Measurements from ENCODE around the gene HOXD8. TPM values are rescaled to one million over a fixed set of nuclear protein-coding genes. Genes with fewer than 3 reads are reported as not detected.

The HOXD8 gene
- total and polyA plus RNA-seq, 9 of the 15 experiments (the other 6 are each of a cell fraction or from before 2014, with no cell fraction given): 0.04 to 0.15 TPM; not detected in 7

DNA sequence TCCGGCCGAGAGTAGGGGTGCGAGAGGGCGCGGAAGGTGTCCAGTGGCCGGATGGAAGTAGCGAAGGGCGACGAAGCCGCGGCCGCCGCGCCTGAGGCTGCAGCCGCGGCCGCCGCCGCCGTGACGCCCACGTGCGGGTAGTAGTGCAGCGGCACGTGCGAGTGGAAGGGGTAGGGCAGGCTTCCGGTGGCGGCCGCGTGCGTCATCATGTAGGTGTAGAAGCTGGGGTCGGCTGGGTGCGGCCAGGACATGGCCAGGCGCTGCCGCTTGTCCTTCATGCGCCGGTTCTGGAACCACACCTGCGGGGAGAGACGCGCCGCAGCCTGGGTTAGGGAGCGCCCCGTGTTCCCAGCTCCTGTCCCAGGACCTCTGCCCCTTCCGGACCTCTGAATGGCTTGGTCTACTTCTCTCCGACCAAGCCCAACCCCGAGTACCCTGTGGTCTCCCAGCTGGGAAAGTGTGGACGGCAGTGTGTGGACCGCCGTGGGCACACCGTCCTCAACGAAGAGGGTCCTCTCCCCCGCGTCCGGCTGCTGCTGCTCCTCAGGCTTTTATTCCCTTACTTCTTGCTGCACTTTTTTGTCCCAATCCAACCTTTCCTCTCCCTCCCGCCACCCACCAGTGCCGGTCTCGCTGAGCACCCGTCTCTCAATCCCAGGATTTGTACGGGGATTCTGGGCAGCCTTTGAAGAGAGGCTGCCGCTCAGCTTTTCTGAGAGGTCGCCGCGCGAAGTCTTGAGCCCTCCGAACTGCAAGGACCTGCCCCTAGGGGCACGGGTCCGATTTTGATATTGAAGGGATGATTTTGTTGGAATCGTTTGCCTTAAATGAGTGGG lies 48.7 kb upstream of the HOXD8 start:
- peak overlapping the region; percentile 37 for H3K4me2 ChIP-seq (ENCODE audit: insufficient read depth, low read length)
- H3K79me2 ChIP-seq (ENCODE audit: control insufficient read depth, insufficient read depth, low read length): no peaks in the 10 kb centered on the region
- H3K27me3 ChIP-seq (ENCODE audit: control insufficient read depth in 2 of 2, insufficient read depth in 2 of 2, low read length in 2 of 2): peaks cover 49 to 70% of the 10 kb centered on the region in 2 experiments
- no peak overlapping the region for H3K27ac ChIP-seq (ENCODE audit: extremely low read depth, low read depth, low read length)
- peaks cover 10% of the 10 kb centered on the region for H3K9me3 ChIP-seq (replicated peaks; ENCODE audit: control insufficient read depth, insufficient read depth, low read depth, low read length)
- H3K9ac ChIP-seq (ENCODE audit: insufficient read depth in 1 of 2, low read depth in 2 of 2, low read length in 2 of 2): peak overlapping the region in 1 of 2 experiments; percentile 87; a peak in 2 of 4 replicates
- intact Hi-C loops (cut with micrococcal nuclease): no loop called here
- ATAC-seq (peak; percentile 5; the same call in 2 of the 3 replicates), FAIRE-seq (no peak), DNase-seq (ENCODE audit: extremely low read depth in 1 of 4, low spot score in 3 of 4) (no peak)
- CTCF ChIA-PET (ENCODE audit: low intra/inter-chr PET ratio): interaction anchor here (0.6 to 3.8 kb wide), 7 partner anchors 9 to 1331 kb away, joined by 3 to 36 read pairs (median 3); no protein-coding TSS in a partner anchor
- peaks cover under 1 to 34% of the 10 kb centered on the region in 2 experiments; a peak in 3 of 5 replicates for H3K4me1 ChIP-seq (replicated peaks in 1 of 2; ENCODE audit: control insufficient read depth in 2 of 2, insufficient read depth in 2 of 2, low read length in 2 of 2)
- no peaks in the 10 kb centered on the region for H3K36me3 ChIP-seq (ENCODE audit: control insufficient read depth, insufficient read depth, low read length)
- in situ Hi-C loops (cut with MboI): loop anchor here (10.0 to 25.0 kb wide), 2 partner anchors 656 to 1043 kb away; no protein-coding TSS in a partner anchor
- 77% methylated on average over 42 of the region's 68 CpGs for WGBS (ENCODE audit: insufficient coverage, low coverage, missing lambda C conversion rate)
- H4K20me1 ChIP-seq (replicated peaks; ENCODE audit: control insufficient read depth, insufficient read depth, low read length): peaks cover 4% of the 10 kb centered on the region; the same call in 1 of the 2 replicates
- peak overlapping the region; percentile 76 for H2AFZ ChIP-seq (ENCODE audit: low read depth, low read length)
- POLR2A ChIA-PET: no interaction called here
- BruUV-seq (replicated peaks): no TSS peak
- no peaks in the 10 kb centered on the region for H3K9me1 ChIP-seq (ENCODE audit: control insufficient read depth, insufficient read depth, low read length)
- peak overlapping the region; percentile 52 for H3K4me3 ChIP-seq
- TF ChIP-seq ZNF431 (CRISPR knock-in tag; IDR thresholded peaks at IDR 0.05) (0 out of 2 replicates have a peak, but pooled peaks have one; percentile 32), ERF (CRISPR knock-in tag; IDR thresholded peaks at IDR 0.05) (0 out of 2 replicates have a peak, but pooled peaks have one; percentile 45), MCM5 (IDR thresholded peaks at IDR 0.05; ENCODE audit: low read depth) (no peak), EGR1 (conservative IDR thresholded peaks at IDR 0.05) (peak; percentile 33; the same call in 1 of the 2 replicates), RB1 (IDR thresholded peaks at IDR 0.05; ENCODE audit: low read depth) (peak; percentile 49; the same call in 1 of the 2 replicates)
- TF ChIP-seq, protein P1, sequence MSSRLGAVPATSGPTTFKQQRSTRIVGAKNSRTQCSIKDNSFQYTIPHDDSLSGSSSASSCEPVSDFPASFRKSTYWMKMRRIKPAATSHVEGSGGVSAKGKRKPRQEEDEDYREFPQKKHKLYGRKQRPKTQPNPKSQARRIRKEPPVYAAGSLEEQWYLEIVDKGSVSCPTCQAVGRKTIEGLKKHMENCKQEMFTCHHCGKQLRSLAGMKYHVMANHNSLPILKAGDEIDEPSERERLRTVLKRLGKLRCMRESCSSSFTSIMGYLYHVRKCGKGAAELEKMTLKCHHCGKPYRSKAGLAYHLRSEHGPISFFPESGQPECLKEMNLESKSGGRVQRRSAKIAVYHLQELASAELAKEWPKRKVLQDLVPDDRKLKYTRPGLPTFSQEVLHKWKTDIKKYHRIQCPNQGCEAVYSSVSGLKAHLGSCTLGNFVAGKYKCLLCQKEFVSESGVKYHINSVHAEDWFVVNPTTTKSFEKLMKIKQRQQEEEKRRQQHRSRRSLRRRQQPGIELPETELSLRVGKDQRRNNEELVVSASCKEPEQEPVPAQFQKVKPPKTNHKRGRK (tag; IDR thresholded peaks at IDR 0.05): peak; percentile 30; the same call in 1 of the 2 replicates
- TF ChIP-seq, protein P2, sequence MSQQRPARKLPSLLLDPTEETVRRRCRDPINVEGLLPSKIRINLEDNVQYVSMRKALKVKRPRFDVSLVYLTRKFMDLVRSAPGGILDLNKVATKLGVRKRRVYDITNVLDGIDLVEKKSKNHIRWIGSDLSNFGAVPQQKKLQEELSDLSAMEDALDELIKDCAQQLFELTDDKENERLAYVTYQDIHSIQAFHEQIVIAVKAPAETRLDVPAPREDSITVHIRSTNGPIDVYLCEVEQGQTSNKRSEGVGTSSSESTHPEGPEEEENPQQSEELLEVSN (IDR thresholded peaks at IDR 0.05; ENCODE audit: borderline replicate concordance in 1 of 2, extremely low read depth in 1 of 2, insufficient read depth in 1 of 2, insufficient read length in 1 of 2, low read depth in 1 of 2, low read length in 1 of 2, poor library complexity in 1 of 2, severe bottlenecking in 1 of 2): peak; percentile 88 to 91
- TF ChIP-seq, protein P3, sequence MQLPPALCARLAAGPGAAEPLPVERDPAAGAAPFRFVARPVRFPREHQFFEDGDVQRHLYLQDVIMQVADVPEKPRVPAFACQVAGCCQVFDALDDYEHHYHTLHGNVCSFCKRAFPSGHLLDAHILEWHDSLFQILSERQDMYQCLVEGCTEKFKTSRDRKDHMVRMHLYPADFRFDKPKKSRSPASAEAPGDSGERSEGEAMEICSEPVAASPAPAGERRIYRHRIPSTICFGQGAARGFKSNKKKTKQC (CRISPR knock-in tag; IDR thresholded peaks at IDR 0.05): peak; percentile 63; the same call in 1 of the 2 replicates
- TF ChIP-seq, protein P4, sequence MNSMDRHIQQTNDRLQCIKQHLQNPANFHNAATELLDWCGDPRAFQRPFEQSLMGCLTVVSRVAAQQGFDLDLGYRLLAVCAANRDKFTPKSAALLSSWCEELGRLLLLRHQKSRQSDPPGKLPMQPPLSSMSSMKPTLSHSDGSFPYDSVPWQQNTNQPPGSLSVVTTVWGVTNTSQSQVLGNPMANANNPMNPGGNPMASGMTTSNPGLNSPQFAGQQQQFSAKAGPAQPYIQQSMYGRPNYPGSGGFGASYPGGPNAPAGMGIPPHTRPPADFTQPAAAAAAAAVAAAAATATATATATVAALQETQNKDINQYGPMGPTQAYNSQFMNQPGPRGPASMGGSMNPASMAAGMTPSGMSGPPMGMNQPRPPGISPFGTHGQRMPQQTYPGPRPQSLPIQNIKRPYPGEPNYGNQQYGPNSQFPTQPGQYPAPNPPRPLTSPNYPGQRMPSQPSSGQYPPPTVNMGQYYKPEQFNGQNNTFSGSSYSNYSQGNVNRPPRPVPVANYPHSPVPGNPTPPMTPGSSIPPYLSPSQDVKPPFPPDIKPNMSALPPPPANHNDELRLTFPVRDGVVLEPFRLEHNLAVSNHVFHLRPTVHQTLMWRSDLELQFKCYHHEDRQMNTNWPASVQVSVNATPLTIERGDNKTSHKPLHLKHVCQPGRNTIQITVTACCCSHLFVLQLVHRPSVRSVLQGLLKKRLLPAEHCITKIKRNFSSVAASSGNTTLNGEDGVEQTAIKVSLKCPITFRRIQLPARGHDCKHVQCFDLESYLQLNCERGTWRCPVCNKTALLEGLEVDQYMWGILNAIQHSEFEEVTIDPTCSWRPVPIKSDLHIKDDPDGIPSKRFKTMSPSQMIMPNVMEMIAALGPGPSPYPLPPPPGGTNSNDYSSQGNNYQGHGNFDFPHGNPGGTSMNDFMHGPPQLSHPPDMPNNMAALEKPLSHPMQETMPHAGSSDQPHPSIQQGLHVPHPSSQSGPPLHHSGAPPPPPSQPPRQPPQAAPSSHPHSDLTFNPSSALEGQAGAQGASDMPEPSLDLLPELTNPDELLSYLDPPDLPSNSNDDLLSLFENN (IDR thresholded peaks at IDR 0.05; ENCODE audit: low read depth in 2 of 2, low read length in 2 of 2): no peak
- TF ChIP-seq, protein P5, sequence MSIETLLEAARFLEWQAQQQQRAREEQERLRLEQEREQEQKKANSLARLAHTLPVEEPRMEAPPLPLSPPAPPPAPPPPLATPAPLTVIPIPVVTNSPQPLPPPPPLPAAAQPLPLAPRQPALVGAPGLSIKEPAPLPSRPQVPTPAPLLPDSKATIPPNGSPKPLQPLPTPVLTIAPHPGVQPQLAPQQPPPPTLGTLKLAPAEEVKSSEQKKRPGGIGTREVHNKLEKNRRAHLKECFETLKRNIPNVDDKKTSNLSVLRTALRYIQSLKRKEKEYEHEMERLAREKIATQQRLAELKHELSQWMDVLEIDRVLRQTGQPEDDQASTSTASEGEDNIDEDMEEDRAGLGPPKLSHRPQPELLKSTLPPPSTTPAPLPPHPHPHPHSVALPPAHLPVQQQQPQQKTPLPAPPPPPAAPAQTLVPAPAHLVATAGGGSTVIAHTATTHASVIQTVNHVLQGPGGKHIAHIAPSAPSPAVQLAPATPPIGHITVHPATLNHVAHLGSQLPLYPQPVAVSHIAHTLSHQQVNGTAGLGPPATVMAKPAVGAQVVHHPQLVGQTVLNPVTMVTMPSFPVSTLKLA (conservative IDR thresholded peaks at IDR 0.05): 0 out of 4 replicates have a peak, but pooled peaks of 1 of the 2 experiments have one; percentile 36

Data from K562 (cell line).